ENCODE measurements around the gene SDCBP2. TPM values are rescaled to one million over a fixed set of nuclear protein-coding genes. Genes with fewer than 3 reads are reported as not detected.
"Not testable (repeated sequence)": the region's sequence is repeated elsewhere in the genome, so short reads cannot be mapped to it uniquely, and the experiment has no call there.

SDCBP2 gene
- total RNA-seq, 1 experiment from 2014 or later = 4.8 TPM

DNA sequence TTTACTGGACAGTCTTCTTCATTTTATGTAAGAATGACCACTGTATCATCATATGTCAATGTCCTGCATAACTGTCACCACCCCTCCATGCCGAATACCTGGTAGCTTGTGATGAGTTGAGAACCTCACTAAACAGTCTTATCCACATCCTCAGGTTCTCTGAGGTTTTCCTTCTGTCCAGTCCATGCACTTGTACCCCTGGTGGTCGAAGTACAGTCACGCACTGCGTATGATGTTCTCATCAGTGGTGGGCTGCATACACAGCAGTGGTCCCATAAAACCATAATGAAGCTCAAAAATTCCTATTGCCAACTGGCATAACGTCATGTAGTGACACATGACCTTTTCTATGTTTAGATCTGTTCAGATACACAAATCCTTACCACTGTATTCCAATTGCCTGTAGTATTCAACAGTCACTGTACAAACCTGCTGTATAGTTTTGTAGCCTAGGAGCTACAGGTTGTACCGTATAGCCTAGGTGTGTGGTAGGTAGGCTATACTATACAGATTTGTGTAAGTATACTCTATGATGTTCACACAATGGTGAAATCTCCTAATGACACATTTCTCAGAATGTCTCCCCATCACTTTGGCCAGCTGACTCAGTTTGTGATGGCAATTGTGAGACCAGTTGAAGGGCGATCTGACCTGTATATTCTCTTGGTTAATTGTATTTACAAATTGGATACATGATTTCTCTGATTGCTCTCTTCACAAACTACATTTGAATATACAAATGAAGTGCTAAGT, 31.3 kb upstream of the SDCBP2 start:
- DNase-seq (ENCODE audit: low read depth) = no peak

DNA sequence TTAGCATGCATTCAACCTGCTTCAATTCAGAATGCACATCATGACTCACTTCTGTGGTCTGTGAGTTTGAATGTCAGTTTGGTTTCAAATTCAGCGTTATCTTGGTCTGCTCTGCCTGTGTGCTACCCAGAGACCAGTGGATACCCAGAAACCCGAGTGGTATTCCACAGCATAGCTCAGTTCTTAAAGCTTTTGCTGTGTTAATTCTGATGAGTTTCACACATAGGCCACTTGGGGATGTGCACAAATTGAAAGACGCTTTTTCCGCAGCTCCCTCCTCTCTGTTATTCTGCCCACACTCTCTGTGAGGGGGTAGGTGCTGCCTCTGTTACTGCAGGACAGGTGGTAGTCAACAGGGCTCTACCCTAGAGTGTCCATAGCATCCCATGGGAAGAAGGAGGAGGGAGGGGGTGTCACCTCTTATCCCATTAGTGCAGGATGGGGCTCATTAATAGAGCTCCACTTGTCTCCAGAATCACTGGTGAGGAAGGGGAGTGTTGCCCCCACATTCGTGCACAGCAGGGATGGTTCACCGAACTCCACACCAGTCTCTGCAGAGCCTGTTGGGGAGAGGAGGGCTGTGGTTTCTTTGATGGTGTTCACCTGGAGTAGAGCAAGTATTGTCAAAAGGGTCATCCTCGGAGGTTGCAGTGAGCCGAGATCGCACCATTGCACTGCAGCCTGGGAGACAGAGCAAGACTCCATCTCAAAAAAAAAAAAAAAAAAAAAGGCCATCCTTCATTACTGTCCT, 29.2 kb upstream of the SDCBP2 start:
- DNase-seq (ENCODE audit: low read depth) = peak; percentile 82

DNA sequence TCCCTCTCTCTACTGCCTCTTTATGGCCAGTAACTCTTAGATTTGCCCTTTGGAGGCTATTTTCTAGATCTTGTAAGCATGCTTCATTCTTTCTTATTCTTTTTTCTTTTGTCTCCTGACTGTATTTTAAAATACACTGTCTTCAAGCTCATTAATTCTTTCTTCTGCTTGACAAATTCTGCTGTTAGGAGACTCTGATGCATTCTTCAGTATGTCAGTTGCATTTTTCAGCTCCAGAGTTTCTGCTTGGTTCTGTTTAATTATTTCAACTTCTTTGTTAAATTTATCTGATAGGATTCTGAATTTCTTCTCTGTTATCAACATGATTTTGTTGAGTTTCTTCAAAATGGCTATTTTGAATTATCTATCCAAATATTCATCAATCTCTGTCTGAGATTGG, 25.0 kb upstream of the SDCBP2 start:
- DNase-seq (ENCODE audit: low read depth) = no peak

DNA sequence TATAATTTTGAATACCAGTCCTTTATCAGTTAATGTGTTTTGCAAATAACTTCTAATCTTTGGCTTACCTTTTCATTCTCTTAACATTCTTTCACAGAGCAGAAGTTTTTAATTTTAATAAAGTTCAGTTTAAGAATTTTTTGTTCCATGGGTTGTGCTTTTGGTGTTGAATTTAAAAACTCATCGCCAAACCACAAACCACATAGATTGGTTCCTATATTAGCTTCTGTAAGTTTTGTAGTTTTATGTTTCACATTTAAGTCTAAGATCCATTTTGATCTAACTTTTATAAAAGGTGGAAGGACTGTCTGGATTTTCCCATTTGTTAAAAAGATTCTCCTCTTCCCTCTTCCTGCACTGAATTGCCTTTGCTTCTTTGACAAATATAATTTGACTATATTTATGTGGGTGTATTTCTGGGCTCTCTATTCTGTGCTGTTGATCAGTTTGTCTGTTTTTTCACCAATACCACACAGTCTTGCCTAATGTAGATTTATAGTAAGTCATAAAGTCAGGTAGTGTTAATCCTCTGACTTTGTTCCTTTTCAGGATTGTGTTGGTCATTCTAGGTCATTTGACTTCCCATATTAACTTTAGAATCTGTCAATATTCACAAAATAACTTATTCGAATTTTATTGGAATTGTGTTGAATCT, 17.5 kb upstream of the SDCBP2 start:
- DNase-seq (ENCODE audit: low read depth) = no peak

DNA sequence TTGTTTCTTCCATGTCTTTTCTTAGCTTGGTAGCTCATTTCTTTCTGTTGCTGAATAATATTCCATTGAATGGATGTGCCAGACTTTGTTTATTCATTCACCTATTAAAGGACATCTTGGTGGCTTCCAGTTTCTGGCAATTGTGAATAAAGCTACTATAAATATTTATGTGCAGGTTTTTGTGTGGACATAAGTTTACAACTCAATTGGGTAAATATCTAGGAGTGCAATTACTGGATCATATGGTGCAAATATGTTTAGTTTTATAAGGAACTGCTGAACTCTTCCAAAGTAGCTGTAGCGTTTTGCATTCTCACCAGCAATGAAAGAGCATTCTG, 16.8 kb upstream of the SDCBP2 start:
- no peak for DNase-seq (ENCODE audit: low read depth)

DNA sequence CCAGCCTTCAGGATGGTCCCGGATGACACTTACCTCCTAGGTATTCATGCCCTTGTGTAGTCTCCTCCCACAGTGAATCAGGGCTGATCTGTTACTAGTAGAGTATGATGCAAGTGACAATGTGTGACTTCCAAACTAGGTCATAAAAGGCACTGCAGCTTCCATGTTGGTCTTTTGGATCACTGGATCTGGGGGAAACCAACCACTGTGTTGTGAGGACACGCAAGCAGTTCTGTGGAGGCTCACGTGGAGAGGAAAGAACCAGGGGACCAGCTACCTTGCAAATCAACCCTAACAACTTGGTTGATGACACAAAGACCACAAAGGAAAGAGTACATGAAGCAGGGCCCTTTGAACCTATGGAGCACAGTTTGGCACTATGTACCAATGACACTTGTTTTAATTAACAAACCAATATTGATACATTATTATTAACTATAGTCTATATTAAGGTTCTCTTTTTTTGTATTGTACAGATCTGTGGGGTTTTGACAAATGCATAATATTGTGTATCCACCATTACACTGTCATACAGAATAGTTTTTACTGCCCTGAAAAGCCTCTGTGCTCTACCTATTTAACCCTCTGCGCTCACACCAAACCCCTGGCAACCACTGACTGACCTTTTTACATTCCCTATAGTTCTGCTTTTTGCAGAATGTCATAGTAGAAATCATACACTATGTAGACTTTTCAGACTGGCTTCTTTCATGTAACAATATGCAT, 16.3 kb upstream of the SDCBP2 start:
- no peak for DNase-seq (ENCODE audit: low read depth)

DNA sequence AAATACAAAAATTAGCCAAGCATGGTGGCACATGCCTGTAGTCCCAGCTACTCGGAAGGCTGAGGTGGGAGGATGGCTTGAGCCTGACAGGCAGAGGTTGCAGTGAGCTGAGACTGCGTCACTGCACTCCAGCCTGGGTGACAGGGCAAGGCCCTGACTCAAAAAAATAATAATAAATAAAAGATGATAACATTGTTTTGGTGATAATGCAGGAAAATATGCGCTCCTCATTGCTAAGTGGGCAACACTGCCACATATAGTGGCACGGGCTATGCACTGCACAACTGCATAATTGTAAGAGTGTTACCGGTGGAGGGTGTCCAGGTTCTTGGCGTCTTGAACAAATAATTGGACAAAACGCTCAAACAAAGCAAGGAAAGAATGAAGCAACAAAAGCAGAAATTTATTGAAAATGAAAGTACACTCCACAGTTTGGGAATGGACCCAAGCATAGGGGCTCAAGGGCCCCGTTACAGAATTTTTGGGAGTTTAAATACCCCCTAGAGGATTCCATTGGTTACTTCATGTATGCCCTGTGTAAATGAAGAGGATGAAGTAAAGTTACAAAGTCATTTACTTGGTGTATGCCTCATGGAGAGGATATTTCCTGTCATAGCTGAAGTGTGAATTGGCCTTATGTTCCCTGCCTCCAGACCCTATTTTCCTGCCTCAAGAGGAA, 14.6 kb upstream of the SDCBP2 start:
- DNase-seq (ENCODE audit: low read depth) = not testable (repeated sequence)

DNA sequence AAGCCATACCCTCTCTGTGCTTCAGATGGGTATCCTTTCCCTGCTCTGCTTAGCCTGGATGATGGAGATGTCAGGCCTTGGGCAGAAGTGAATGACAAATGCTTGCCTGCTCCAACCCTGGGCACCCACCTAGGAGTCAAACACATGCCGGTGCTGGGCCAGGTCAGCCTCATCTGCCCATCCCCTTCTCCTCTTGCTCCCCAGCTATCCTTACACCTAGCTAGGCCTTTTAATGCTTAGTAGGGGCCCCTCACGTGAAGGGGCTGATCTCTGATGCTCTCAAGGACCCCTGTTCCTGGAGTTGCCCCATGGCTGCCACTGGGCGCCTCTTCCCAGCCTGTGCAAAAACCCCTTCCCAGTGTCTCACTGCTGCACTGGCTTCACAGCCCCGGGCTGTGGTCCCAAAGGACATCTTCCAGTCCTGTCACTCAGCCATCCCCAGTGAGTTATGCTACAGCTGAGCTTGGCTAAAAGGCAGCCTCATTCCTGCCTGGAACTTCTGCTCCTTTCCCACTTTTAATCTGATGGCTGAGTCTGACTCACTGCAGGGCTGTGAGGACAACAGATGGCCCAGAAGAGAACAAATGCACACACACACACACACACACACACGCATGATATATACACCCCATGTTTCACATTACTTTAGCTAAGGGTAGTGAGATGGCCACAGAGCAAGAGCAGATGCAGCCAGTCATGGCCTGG, 12.8 kb upstream of the SDCBP2 start:
- DNase-seq (ENCODE audit: low read depth) = peak; percentile 70

DNA sequence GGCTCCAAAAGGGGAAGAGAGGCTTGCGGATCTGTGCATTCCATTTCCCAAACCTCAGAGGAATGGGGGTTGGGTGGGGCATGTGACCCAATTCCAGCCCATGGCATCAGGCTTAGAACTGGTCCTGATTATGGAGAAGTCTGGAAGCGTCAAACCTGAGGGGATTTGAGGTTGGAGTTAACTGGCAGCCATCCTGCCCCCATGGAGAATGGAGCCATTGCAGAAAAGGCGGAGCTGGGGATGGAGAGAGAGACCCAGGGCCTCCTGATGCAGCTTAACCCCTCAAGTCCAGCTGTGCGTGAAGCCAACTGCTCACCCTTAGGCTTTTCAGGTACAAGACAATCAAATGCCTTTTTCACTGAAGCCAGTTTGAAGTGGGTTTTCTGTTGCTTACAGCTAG, 9.9 kb upstream of the SDCBP2 start:
- no peak for DNase-seq (ENCODE audit: low read depth)

DNA sequence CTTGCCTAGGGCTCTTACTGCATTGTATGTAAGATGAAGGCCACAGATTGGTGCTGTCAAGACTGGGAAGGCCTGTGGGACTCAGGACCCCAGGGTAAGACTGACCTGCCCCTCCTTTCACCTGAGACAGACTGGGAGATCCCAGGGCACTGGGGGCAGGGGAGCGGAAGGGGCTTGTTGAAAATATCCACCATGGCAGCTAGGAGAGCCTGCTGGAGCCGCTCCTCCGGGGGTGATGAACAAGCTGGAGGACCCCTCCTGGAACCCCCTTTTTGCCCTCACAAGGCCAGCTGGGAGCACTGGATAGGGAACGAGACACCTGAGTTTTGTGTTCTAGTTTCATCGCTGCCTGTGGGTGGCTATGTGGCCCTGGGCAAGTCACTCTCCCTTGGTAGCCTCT, 9.2 kb upstream of the SDCBP2 start:
- DNase-seq (ENCODE audit: low read depth) = no peak

DNA sequence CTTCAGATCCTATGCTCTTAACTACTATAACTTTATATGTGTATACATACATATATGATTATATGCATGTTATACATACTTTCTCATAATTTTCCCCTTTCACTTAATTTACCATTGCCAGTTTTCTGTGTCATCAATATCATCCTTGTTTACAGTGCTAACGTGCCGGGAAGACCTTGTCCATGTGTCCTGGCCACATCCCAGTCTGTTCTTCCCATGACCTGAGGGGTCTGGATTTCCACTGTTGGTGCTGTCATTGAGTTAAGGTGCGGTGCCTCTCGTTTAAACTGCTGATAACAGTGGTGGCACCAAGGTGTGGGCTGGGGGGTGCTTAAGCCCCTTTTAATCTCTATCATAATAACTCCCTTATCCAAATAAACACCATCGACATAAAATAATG, 8.5 kb upstream of the SDCBP2 start:
- no peak for DNase-seq (ENCODE audit: low read depth)

DNA sequence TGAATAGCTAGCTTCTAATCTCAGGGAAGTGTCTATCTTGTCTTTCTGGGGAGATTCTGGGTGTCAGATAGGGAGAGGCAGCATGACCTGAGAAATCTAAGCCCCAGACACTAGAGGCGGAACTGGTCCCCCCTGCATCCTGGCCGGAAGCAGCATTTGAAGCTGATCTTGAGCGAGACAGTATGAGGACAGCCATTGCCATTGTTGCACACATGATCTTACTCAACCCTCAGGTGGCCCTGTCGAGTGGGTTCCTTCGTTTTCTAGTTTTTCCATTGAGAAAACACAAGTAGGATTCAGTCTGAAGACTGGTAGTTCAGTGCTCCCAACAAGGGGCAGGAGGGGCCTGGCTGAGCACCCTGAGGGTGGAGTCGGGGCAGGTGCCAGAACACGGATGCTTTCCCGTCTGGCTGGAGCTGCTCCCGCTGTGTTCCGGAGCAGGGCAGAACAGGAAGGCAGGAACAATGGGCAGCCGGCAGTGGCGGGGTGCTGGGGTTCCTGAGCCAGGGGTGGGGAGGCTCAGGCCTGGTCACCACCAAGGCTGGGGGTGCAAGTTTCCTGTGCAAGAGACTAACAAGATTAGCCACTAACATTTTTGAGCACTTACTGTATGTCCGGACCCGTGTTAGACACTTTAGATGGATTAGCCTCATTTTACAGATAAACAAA, 7.9 kb upstream of the SDCBP2 start:
- no peak for DNase-seq (ENCODE audit: low read depth)

DNA sequence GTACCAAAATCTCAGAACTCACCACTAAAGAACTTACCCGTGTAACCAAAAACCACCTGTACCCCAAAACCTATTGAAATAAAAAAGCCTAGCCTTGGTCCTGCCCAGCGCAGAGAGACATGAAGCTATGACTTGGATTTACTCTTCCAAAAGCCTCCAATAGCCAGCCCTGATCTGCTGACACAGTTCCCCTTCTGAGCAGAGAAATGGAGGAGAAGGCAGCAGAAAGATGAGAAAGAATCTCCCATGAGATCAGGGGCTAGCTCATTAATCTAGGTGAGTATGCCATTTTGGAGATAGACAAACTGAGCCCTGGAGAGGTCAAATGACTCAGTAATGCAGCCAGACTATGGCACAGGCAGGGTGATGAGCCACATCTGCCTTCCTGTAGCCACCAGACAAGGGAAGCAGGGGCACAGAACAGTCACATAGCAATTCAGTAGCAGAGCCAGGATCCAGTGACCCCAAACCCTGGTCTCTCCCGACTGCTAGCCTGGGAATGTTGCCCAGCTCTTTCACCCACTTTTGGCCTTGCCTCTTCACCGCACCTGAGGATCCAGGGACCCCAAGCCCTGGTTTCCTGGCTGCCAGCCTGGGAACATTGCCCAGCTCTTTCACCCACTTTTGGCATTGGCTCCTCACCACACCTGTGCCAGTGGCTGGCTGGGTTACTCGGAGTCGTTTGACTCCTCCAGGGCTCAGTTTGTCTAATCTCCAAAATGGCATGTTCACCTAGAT, 7.2 kb upstream of the SDCBP2 start:
- no peak for DNase-seq (ENCODE audit: low read depth)

DNA sequence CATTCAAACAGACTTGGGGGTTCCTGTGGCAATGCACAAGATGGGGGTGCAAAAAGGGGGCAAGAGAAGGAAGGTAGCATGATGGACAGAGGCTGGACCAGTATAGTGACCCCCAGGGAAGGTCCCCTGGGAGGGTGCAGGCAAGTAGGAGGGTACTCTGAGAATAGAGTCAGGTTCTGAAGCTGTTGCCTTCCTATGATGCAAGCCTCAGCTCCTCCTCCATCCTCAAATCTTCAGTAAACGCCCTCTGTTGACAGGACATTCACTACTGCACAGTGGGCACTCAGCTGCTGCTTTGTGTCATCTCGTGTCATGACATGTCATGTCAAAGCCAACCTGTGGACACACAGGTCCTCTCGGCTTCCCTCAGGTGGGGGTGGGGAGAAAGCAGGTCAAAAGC, 5.8 kb upstream of the SDCBP2 start:
- no peak for DNase-seq (ENCODE audit: low read depth)

DNA sequence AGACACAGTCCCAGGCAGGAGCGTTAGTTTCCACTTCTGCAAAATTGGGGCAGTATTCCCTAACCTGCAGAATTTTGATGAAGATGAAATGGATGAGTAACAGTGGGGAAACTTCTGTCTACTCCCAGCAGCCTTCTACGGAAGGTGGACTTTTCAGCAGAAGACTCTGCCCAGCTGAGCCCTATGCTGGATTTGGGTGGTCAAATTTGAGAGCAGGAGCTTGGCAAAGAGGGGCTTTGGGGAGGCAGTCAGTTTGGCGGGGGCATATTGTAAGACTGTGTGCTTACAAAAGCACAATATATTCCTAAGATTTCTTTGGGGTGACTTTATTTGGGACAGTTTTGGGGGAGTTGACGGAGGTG, 5.4 kb upstream of the SDCBP2 start:
- DNase-seq (ENCODE audit: low read depth) = no peak

DNA sequence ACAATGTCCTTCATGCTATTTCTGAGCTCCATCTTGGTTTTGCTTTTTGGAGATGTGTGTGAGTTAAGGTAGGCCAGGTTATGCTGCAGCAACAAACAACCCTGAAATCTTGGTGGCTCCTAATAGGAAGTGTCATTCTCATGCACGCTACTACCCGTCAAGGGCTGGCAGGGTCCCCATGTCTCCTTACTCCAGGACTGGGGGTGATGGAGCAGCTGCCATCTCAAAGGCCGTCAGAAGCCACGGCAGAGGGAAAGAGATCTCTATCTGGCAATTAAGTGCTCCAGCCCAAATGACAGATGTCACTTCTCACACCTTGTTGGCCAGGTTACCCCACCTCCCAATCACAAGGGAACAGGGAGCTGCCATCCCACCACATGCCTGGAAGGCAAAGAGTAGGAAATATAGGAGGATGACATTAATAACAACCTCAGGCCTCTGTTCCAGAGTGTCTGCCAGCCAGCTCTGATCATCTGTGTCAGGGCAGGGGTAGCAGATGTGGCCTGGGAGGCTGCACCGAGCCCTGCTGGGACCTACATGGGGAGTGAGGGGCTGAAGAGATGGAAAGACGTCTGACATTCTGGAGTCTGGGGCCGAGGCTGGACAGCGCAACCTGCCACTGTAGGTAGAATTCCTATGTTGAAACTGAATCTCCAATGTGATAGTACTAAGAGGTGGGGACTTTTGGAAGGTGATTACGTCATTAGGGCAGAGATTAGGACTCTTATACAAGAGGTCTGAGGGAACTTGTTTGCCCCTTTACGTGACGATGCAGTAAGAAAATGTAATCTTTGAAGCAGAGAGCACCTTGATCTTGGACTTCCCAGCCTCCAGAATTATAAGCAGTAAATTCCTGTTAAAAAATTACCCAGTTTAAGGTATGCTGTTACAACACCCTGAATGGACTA, 4.8 kb upstream of the SDCBP2 start:
- DNase-seq (ENCODE audit: low read depth) = no peak

DNA sequence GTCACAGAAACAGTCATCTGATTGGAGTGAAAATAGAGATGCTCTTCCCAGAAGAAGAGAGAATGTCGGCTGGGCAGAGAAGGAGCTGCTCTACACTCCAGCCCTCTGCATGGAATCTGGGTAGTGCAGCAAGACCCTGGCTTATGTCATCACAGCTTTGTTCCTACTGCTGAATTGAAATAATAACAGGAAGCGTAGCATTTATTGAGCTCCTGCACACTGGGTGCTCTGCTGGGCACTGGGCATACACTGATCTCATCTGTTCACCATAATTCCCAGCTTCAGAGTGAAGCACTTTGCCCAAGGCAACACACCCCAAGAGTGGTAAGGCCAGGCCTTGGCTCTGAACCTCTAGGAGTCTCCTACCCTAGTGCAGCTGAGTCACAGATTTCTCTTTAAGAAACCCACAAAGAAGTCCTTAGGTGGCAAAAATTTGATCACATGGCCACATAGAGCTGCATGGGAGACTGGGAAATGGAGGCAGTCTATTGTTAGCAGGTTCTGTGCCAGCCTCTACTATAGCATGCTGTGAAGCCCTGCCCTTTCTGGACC, 3.9 kb upstream of the SDCBP2 start:
- peak; percentile 57 for DNase-seq (ENCODE audit: low read depth)

DNA sequence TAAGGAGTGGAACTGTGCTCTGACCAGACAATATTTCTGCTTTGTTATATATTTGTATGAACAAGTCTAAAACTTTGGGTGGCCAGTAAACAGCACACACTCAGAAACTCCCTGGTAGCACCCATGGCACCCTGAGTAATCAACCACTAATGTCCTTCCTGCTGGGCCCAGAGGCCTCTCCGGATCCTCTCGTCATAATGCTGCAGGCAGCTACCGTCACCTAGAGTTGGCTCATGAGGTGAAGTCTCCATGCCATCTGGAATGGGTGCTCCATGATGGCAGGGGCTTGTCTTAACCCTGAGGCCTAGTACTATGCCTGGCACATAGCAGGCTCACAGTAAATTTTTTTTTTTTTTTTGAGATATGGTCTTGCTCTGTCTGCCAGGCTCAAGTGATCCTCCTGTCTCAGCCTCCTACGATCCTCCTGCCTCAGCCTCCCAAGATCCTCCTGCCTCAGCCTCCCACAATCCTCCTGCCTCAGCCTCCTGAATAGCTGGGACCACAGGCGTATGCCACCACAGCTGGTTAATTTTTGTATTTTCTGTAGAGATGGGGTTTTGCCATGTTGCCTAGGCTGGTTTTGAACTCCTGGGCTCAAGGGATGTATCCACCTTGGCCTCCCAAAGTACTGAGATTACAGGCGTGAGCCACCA, 3.0 kb upstream of the SDCBP2 start:
- DNase-seq (ENCODE audit: low read depth) = peak; percentile 35

Data from RPMI7951 (cell line).